Endometrium (tissue), 2 donors: ENCODE data around the gene TMX1.
"Not testable (repeated sequence)": the region's sequence is repeated elsewhere in the genome, so short reads cannot be mapped to it uniquely, and the experiment has no call there.

Experiments used
- FAIRE-seq: peaks from 2 replicates; lab custom pipeline; 2012; peaks lifted over from hg19 to GRCh38; lab: Jason Lieb, UNC
- donor health status: control.
- donor health status: control.

Gene TMX1, protein sequence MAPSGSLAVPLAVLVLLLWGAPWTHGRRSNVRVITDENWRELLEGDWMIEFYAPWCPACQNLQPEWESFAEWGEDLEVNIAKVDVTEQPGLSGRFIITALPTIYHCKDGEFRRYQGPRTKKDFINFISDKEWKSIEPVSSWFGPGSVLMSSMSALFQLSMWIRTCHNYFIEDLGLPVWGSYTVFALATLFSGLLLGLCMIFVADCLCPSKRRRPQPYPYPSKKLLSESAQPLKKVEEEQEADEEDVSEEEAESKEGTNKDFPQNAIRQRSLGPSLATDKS

DNA sequence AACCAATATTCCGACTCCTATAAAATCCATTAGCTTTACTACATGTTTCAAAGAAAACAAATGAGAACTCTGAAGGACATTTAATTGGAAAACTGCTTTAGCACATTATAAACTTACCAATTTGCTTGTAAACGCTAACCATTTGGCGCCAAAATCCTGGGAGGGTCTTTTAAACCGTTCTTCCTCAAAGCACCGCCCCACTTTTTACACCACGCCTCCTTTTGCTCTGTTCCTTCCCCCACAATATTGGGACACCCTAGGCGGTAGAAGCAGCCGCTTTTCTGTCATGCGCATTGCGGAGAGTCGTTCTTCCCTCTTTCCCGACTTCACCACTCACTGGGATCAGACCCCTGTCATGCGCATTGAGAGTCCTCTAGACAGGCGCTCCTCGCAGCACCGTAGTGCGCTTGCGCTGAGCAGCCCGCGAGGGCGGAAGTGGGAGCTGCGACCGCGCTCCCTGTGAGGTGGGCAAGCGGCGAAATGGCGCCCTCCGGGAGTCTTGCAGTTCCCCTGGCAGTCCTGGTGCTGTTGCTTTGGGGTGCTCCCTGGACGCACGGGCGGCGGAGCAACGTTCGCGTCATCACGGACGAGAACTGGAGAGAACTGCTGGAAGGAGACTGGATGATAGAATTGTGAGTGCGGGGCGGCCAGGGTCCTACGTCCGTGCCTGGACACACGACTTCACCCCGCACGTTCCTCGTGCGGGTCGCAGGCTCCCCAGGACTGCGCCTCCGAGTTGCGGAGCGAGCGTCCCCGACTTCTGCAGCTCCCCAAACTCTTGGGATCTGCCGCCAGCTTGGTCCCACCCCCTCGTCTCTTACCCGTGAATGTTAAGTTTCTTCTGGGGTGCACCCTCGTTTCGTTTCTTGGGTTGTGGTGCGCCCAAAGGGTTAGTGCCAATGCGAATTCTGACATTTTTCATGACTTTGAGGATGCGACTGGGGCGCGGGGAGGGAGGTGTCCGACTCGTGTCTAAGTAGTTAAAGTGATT, at the start of gene TMX1:
TMX1 (plus strand) TSS at position 435 of the 991 bp plus-strand sequence; CDS start at position 481, 46 bp downstream.
- peak; percentile 98 for FAIRE-seq

DNA sequence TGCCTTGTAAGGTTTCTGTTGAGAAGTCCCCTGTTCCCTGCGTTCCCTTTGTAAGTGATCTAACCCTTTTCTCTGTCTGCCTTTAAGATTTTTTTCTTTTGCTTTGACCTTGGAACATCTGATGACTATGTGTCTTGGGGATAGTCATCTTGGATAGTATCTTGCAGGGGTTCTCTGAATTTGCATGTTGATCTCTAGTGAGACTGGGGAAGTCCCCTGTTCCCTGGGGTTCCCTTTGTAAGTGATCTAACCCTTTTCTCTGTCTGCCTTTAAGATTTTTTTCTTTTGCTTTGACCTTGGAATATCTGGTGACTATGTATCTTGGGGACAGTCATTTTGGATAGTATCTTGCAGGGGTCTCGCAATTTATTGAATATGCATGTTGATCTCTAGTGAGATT, 38.2 kb upstream of the TMX1 start:
- FAIRE-seq = no peak

DNA sequence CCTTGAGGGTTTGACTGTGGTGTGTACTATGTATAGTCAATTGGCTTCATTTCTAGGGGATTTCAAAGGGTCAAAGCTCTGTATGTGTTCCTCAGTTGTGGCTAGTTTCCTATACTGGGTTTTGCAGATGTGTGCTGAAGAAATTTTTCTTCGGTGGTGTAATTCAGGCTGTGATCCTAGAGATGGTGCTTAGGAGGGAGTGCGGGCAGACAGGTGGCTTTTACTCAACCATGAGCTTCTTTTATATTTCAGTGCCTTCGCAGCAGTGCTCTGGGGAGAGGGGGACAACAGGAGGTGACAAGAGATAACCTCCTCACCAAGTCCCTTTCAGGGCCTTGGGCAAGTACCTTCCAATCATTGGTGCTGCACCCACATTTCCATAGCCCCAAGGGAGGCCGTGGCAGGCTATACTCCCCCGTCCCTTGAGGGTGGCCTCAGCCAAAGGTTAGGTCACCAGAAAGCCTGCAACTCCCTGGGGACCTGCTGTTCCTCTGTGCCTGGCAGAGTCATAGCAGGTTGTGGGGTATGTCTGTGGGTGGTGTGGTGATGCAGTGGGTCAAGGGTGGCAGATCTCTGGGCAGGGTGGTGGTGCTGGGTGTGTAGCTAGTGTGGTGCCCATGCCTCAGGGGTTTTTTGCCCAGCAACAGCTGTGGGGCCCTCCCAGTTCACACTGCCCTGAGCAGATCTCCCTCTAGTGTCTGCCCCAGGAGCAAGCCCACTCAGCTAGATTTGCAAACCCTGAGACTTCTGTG, 37.0 kb upstream of the TMX1 start:
- FAIRE-seq = no peak

DNA sequence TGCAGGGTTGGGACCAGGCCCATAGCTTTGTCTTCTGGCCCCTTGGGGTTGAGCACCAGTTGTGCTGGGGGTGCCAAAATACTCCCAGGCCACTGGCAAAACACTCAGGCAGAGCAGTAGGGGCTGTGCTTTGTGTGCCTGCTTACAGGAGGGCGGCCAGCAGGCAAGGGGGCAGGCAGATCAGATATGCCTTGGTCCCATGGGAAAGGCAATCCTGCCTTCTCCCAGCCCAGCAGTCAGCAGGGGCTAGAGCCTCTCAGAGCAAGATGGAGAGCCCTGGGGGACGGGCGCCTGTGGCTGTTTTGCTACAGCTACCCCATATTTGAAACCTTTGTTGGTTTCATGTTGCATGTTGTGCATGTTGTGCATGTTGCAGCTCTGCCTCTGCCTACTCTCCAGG, 36.2 kb upstream of the TMX1 start:
- no peak for FAIRE-seq

DNA sequence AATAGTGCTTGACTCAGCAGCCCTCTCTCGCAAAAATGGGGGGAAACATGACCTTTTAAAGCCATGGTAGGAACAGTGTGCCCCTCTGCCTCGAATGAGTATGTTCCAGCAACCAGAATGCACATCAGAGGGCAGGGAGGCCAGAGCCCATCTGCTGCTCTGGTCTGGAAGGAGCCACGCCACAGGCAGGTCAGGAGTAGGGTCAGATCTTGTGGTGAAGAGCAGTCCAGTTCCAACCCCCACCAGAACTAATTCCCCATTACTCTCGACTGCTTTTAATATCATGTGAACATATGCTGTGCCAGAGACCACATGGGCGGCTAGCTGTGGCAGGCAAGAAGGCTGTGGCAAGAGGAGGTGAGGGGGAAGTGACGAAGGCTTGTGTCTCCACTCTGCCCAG, 34.6 kb upstream of the TMX1 start:
- no peak for FAIRE-seq

DNA sequence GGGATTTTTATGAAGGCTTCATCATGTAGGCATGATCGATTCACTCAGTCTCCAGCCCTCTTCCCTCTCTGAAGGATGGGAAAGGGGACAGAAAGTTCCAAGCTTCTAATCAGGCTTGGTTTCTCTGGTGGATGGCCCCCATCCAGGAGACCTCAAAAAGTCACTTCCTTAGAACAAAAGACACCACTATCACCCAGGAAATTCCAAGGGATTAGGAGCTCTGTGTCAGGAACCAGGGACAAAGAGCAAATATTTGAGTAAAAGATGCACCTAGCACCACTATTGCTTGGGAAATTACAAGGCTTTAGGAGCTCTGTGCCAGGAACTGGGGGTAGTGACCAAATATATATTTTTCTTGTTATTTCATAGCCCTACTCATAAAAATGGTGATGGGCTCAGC, 33.6 kb upstream of the TMX1 start:
- FAIRE-seq = no peak

DNA sequence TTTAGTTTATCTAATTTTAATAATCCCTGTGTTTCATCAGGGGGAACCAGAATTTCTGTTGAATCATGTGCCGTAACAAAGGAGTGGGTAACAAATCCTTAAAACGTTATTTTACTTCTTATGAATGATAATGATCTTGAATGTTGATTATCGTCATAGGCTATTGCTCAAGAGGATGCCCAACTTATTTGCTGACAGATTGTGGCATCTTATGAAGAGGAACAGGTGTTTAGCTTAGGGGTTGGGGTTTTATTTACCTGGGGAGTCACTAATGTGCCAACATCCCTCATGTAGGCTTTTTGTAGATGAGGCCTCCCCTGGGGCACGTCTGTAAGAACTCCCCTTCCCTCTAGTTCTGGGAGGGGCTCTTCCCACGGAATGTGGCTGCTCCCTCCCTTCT, 32.4 kb upstream of the TMX1 start:
- no peak for FAIRE-seq

DNA sequence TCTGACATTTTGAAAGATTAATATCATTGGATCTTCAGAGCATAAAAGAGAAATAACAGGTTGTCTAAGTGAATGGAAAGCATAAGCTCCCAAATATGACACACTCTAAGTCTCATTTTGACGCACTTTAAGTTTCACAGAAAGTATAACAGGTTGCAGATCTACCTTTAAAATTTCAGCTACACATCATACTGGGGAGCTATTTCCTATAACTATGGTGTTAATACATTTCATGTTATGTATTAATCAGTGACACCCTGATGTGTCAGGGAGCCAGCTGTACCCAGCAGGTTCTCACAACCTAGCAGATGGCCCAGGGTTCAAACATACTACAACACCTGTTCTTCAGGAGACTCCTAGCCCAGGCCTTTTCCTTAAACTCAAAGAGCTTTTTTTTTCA, 31.1 kb upstream of the TMX1 start:
- FAIRE-seq = no peak

DNA sequence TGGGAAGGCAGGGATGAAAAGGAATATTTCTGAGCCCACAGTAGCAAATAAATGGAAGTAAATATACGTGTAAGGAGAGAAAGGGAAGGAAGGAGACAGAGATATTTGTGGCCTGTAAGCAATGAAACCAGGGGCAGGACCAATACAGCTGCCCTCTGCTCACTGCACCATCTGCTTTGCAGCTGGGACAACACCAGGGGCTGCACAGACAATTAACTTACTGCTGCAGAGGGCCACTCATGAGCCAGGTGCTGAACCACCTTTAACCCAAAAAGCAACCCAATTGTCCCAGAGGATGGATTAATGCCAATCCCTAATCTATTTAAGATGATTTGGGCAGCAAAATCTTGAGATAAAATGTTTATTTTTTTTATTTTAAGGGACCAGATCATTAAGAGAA, 30.6 kb upstream of the TMX1 start:
- no peak for FAIRE-seq

DNA sequence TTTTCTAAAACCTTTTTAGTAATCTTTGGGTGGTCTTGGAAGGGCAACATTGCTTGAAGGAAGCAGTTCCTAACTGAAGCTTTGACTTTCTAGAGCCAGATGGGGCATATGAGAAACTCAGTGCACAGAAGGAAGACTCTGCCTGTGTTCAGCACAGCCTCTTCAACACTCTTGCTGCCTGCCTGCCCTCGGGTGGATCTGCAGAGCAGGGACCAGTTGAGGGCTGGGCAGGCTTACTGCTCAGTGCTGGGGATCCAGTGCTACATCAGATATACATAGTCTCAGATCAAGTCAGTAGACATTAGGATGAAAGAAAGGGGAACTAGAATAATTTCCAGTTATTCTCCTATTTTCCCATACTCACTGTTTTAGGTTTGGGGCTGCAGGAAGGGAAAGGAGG, 29.5 kb upstream of the TMX1 start:
- no peak for FAIRE-seq

DNA sequence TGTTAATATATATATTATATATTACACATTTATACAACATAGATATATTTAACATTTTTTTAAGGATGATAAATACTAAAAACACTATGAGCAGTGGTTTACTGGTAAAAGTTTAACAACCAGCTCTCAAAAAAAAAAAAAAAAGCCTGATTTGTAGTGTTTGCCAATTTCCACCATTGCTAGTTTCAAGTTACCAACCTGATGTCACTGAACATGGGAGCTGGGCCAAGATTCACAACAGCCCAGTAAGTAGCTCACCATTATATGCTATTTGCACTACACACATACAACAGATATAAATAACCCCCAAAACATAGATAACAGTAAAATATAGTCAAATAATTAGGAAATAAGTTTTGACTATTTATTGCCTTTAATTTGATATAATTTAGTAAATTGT, 28.9 kb upstream of the TMX1 start:
- peak; percentile 53 for FAIRE-seq

DNA sequence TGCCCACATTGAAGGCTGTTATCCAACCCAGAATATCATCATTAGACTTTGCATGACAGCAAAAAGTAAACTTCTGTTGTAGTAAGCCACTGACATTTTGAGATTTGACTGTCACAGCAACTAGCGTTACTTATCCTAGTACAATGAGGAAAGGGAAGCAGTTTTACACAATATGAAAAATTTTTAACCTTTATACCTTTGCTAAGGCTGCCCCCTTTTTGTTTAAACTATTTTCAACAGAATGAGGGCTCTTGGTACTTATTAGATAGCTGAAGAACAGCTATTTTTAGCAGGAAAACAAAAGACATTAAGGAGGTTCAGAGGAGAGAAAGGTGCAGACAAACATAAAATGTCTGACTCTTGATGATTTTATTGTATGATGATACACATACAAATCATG, 23.4 kb upstream of the TMX1 start:
- no peak for FAIRE-seq

DNA sequence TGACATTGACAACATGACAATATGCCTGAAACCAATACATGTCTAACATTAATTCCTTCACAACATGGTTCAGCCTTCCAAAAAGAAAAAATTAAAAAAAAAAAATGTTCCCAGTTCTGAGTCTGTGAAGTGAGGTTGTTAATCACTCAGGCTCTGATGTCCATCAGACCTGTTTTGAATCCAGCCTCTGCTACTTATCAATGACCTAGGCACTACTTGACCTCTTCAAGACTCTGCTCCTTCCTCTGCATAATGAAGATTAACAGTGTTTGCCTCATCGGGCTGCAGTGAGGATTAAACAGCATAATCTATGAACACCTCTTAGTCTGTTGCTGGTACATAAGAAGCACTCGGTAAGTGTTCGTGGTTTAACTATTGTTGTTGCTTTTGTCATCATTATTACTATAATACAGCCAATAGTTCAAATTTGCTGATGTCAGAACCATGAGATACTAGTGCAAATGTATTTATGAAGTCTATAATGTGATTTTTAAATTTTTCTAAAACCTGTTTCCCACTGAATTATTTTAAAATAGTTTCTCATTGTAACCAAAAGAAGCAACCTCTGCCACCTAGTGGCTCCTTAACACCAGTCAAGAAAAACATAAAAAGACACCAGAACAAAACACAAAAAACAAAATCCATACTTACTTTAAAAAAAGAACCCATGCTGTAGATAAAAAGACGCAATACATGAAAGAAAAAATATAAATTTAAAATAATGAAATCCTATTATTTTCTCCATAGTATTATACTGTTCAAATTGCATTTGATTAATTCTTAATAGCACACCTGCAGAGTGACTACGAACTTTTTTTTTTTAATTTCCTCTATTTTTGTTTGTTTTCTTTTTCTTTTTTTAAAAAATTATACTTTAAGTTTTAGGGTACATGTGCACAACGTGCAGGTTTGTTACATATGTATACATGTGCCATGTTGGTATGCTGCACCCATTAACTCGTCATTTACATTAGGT, 20.3 kb upstream of the TMX1 start:
- FAIRE-seq = peak; percentile 97

DNA sequence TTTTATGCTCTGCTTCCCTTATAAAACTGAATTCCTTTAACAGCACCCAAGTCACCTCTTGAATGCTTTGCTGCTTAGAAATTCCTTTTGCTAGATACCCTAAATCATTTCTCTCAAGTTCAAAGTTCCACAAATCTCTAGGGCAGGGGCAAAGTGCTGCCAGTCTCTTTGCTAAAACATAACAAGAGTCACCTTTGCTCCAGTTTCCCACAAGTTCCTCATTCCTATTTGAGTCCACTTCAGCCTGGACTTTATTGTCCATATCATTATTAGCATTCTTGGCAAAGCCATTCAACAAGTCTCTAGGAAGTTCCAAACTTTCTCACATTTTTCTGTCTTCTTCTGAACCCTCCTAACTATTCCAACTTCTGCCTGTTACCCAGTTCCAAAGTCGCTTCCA, 16.6 kb upstream of the TMX1 start:
- not testable (repeated sequence) for FAIRE-seq

DNA sequence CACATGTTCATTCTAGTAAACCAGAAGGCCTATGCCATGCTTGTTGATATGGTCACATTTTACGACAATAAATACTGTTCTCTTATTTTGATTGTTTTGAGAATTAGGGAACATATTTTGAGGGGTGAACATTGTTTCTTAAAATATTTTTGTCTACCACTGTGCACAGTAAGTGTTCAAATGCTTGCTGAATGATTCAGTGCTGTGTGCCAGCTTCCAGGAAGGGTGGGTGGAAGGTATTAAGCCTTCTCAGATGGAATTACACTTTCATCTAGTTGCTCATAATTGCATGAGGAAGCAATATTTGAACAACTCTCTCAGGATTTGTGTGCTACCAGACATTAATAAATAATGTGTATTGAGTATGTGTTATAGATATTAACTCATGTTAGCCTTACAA, 15.5 kb upstream of the TMX1 start:
- no peak for FAIRE-seq

DNA sequence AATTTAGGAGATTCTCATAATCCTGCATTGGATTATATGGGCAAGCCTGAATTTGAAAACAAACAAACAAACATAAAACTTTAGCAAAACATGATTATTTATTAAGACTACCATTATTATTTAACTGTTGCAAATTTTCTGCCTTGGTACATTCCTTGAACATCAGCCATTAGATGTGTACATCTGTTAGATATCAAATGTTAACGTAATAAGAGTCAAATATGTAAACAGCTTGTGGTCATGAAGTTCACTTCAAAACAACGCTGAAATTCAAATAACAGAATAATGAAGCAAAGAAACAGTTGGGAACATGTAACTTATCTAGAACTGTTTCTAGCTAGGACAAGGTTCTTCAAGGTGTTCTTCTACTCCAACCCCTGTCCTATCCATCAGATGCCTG, 14.3 kb upstream of the TMX1 start:
- FAIRE-seq = peak; percentile 97

DNA sequence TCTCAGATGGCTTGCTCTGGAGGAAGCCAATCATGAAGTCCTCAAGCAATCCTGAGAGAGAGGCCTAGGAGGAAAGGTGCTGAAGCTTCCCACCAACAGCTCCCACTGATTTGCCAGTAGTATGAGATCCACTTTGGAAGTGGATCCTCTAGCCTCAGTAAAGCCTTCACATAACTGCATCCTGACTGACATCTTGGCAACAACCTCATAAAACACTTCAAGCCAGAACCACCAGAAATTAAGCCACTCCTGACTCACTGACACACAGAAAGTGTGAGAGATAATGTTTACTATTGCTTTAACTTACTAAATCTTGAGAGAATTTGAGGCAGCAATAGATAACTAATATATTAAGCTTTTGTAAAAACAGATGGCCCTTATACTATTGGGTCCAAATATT, 11.7 kb upstream of the TMX1 start:
- FAIRE-seq = no peak

DNA sequence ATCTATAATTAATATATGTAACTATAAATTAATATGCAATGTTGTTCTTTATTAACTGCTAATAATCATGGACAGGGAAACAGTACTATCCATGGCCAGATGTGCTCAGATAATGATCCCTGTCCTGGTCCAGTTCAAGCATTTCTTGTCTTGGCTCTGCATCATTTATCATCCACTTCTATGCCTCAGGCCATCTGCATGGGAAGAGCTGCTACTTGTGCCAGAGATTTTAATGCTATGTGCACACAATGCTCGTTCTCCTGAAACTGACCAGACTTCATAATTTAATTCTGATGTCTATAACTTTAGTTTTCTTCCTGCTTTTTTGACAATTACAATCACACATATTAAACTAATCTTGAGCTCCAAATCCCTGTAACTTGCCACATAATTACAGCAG, 11.2 kb upstream of the TMX1 start:
- FAIRE-seq = no peak

DNA sequence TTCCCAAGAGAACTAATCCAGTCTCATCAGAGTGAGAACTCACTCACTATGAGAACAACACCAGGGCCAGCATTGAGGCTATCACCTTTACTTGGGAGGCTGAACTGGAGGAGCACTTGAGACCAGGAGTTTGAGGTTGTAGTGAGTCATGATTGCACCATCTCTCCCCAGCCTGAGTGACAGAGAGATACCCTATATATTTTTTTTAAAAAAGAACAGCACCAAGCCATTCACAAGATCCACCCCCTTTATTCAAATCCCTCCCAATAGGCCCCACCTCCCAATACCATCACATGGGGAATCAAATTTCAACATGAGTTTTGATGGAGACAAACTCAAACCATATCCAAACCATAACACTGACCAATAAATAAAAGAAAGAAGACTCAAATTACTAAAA, 3.7 kb upstream of the TMX1 start:
- FAIRE-seq = no peak

DNA sequence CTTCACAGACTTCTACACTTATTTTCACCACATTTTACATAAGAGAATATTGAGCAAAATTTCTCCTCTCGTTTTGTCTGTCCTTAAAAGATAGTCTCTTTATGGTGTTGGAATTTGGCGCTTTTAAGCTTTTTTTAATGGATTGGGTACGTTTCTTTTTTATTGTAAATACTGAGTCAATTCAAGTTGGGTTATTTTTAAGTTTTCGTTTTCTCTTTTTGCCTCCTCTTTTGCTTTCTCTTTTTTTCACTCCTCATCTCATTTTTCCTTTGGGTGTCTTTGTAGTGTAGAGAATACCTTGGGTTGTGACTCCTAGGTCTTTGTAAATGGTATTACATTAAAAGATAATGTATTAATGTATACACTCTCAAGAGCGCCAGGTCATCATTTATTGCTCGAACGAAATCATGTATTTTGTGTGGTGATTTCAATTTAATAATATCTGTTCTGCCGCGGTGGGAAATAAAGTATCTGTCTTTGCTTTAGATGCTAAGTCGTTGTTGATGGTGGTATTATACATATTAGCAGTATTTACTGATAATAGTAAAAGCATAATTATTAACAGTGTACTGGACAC, 845 bp downstream of the TMX1 start:
- FAIRE-seq = no peak
